ENCODE results near the gene PDE11A.

PDE11A gene

DNA sequence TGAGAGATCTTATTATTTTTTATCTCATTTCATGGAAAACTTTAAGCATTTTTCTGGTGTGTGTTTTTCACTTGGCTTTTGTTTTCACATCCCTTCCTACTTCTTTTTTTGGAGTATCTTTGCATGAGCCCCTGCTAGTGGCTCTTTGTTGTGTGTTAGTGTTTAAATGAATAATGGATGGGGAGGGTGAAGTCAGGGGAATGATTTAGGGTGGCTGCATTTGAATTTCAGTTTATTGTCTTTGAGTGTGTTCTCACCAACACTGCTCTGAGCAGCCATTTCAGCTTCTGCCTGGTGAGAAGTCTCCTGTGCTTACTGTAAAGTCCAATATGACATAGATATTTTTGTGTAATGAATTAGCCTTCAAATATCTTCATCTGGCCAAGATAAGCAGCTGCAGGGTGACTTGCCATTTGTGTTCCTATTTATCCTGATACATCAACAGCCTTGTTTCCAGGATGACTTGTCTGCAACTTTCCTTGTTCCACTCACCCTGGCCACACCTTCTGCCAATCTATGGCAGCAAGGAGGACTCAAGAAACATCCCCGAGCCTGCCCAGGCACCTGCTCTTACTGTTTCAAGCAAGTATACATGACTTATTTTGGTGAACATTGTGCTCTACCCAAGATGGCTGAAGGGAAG, 182.6 kb downstream of the PDE11A start:
- TF ChIP-seq, protein P1, sequence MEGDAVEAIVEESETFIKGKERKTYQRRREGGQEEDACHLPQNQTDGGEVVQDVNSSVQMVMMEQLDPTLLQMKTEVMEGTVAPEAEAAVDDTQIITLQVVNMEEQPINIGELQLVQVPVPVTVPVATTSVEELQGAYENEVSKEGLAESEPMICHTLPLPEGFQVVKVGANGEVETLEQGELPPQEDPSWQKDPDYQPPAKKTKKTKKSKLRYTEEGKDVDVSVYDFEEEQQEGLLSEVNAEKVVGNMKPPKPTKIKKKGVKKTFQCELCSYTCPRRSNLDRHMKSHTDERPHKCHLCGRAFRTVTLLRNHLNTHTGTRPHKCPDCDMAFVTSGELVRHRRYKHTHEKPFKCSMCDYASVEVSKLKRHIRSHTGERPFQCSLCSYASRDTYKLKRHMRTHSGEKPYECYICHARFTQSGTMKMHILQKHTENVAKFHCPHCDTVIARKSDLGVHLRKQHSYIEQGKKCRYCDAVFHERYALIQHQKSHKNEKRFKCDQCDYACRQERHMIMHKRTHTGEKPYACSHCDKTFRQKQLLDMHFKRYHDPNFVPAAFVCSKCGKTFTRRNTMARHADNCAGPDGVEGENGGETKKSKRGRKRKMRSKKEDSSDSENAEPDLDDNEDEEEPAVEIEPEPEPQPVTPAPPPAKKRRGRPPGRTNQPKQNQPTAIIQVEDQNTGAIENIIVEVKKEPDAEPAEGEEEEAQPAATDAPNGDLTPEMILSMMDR (IDR thresholded peaks at IDR 0.05; ENCODE audit: low read depth, low read length): no peak

DNA sequence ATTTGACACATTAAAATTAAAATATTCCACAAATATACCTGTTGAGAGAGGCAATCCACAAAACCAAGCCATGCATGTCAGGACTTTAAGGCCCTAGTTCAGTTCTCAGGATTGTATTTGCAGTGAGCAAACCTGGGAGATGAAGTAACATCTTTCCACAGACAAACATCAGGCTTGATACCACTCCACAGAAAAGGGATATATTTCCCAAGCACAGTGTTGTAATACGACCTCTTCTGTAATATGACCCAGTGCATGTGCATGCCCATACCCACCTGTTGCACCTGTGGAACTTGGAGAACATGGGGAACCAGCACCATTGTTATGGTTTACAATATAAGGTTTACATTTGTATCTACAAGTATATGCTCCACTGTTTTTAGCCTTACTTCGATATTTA, 184.0 kb downstream of the PDE11A start:
- Histone ChIP-seq H3K9me3 (ENCODE audit: severe bottlenecking) (no peaks in the 10 kb centered on the region), H3K36me3 (no peaks in the 10 kb centered on the region), H3K27ac (no peak overlapping the region), H3K27me3 (ENCODE audit: insufficient read depth, low read depth, severe bottlenecking) (no peaks in the 10 kb centered on the region), H3K4me3 (ENCODE audit: low read depth, low read length) (no peak overlapping the region)
- TF ChIP-seq, protein P1 (IDR thresholded peaks at IDR 0.05; ENCODE audit: low read depth, low read length): no peak
- DNase-seq: no peak

More for the DNA sequence above, 182.6 kb downstream of the PDE11A start:
- Histone ChIP-seq H3K4me3 (ENCODE audit: low read depth, low read length) (no peak overlapping the region), H3K27ac (no peak overlapping the region), H3K36me3 (no peaks in the 10 kb centered on the region), H3K9me3 (ENCODE audit: severe bottlenecking) (no peaks in the 10 kb centered on the region), H3K27me3 (ENCODE audit: insufficient read depth, low read depth, severe bottlenecking) (no peaks in the 10 kb centered on the region)
- DNase-seq: no peak

DNA sequence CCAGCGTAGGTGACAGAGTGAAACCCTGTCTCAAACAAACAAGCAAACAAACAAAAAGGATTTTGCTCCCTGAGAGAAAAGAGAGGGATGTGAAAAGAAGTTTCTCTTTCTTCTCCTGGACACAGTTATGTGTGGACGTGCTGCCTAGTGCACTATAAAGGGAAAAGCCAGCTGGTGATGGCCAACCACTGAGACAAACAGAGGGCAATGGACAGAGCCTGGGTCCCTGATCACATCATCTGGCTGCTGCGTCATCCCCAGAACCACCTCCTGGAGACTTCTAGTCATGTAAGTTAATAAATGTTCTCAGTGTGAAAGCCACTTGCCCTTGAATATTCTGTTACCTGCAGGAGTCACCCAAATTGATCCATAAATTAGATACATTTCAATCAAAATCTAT, 184.9 kb downstream of the PDE11A start:
- H3K27ac ChIP-seq: no peak overlapping the region
- no peaks in the 10 kb centered on the region for H3K36me3 ChIP-seq
- H3K9me3 ChIP-seq (ENCODE audit: severe bottlenecking): no peaks in the 10 kb centered on the region
- TF ChIP-seq, protein P1 (IDR thresholded peaks at IDR 0.05; ENCODE audit: low read depth, low read length): no peak
- no peak overlapping the region for H3K4me3 ChIP-seq (ENCODE audit: low read depth, low read length)
- H3K27me3 ChIP-seq (ENCODE audit: insufficient read depth, low read depth, severe bottlenecking): no peaks in the 10 kb centered on the region
- no peak for DNase-seq

DNA sequence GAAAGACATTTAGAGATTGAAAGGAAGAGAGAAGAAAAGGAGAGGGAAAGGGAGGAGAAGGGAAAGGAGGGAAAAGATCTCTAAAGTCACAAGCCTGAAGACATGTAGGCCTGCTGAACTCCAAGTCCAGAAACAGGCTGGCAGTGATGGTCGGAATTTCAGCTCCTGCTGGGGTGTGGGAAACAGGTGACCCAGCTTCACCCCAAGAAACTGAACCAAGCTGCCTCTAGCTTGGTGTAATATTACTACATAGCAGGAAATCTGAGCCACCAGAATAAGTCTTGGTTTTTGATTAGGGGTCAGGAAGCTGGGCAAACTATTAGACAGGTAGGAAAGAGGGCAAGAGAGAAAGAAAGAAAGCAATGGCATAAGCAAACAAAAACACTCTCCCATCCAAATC, 185.8 kb downstream of the PDE11A start:
- no peak overlapping the region for H3K27ac ChIP-seq

DNA sequence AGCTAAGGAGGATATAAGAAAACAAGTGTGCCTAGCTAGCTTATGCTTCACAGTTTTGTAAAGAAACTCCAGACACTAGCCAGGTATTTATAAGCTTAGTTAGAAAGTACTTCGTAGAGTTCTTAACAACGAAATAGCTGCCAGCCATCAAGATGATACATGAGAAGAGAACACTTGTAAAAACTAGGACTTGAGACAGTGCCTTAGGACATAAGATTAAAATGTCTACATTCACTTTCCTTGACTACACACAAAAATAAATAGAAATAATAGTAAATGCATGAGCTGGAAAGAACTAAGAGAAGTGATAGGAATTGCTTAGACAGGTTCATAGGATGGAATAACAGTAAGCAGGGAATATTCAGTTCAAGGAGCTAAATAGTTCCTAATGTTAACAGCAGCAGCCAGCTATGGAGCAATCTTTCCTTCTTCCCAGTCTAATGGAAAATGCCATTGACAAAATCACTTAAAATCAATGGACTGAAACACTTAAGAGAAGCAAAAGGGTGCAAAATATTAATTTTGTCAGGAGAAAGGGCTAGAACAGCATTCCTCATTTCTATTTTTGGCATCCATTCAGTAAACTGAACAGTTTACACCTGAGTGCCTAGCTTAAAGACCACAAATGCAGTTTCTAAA, 186.6 kb downstream of the PDE11A start:
- no peaks in the 10 kb centered on the region for H3K9me3 ChIP-seq (ENCODE audit: severe bottlenecking)
- no peak overlapping the region for H3K27ac ChIP-seq
- H3K4me3 ChIP-seq (ENCODE audit: low read depth, low read length): no peak overlapping the region
- no peaks in the 10 kb centered on the region for H3K27me3 ChIP-seq (ENCODE audit: insufficient read depth, low read depth, severe bottlenecking)
- TF ChIP-seq, protein P1 (IDR thresholded peaks at IDR 0.05; ENCODE audit: low read depth, low read length): no peak
- H3K36me3 ChIP-seq: no peaks in the 10 kb centered on the region
- DNase-seq: no peak

More for the DNA sequence above, 185.8 kb downstream of the PDE11A start:
- Histone ChIP-seq H3K9me3 (ENCODE audit: severe bottlenecking) (no peaks in the 10 kb centered on the region), H3K27me3 (ENCODE audit: insufficient read depth, low read depth, severe bottlenecking) (no peaks in the 10 kb centered on the region), H3K36me3 (no peaks in the 10 kb centered on the region), H3K4me3 (ENCODE audit: low read depth, low read length) (no peak overlapping the region)
- TF ChIP-seq, protein P1 (IDR thresholded peaks at IDR 0.05; ENCODE audit: low read depth, low read length): no peak
- no peak for DNase-seq

Data from WERI-Rb-1 (cell line).